OCI-LY7 (cell line): ENCODE measurements around the gene TBC1D17. TPM values are rescaled to one million over a fixed set of nuclear protein-coding genes. Genes with fewer than 3 reads are reported as not detected.
A peak's percentile ranks its signal among the peaks of the same experiment; 100 is the strongest.

ENCODE experiments used
- BruUV-seq: library from RNA; stranded (reverse); fragments of 400-500 nt; replicated peaks from 2 replicates; lab custom pipeline; 2021; lab: Mats Ljungman, UMichigan
- CTCF ChIA-PET: fragments of 300-600 bp; sonication (Branson Sonifier 250); formaldehyde crosslinking; loops from one replicate; lab custom pipeline; 2022; ENCODE audit warnings: antibody characterized with exemption; ENCODE audit not compliant: unreplicated experiment; lab: Charles Lee
- POLR2A ChIA-PET: fragments of 300-600 bp; sonication (Branson Sonifier 250); formaldehyde crosslinking; loops from one replicate; lab custom pipeline; 2022; ENCODE audit warnings: antibody characterized with exemption; lab: Charles Lee
- DNase-seq: peaks from one replicate; pipeline ENCODE4 v3.0.0-alpha.2; 2015; ENCODE audit warnings: low spot score
- H2AFZ ChIP-seq: fragments of 200-600 bp; sonication (generic), shearing (Covaris generic); 2 replicates; pipeline ENCODE4 v1.6.1; 2014; ENCODE audit warnings: mild to moderate bottlenecking, antibody characterized with exemption, low read length, moderate library complexity
- H3K27ac ChIP-seq: fragments of 200-600 bp; sonication (generic); 2 replicates; pipeline ENCODE4 v1.5.1; 2014; ENCODE audit warnings: mixed run types, low read depth, mild to moderate bottlenecking, moderate library complexity, low read length, inconsistent platforms; ENCODE audit not compliant: poor library complexity, severe bottlenecking
- H3K36me3 ChIP-seq: fragments of 200-600 bp; sonication (generic); 2 replicates; pipeline ENCODE4 v1.6.1; 2014; ENCODE audit warnings: mild to moderate bottlenecking, antibody characterized with exemption, low read length, moderate library complexity, mixed read lengths; ENCODE audit not compliant: insufficient read depth
- H3K4me1 ChIP-seq: fragments of 200-600 bp; sonication (generic); 2 replicates; pipeline ENCODE4 v1.5.1; 2014; ENCODE audit warnings: mild to moderate bottlenecking, low read length; ENCODE audit not compliant: insufficient read depth, poor library complexity, severe bottlenecking
- H3K4me2 ChIP-seq: fragments of 200-600 bp; sonication (generic); 2 replicates; pipeline ENCODE4 v1.6.1; 2014; ENCODE audit warnings: mild to moderate bottlenecking, low read length
- H3K4me3 ChIP-seq: fragments of 200-600 bp; sonication (generic); 2 replicates; pipeline ENCODE4 v1.5.1; 2014; ENCODE audit warnings: mild to moderate bottlenecking, low read depth, low read length; ENCODE audit not compliant: poor library complexity, severe bottlenecking
- H3K79me2 ChIP-seq: fragments of 200-600 bp; sonication (generic); 2 replicates; pipeline ENCODE4 v1.6.1; 2016; ENCODE audit warnings: low read depth, mild to moderate bottlenecking, low read length, moderate library complexity, mixed read lengths; ENCODE audit not compliant: insufficient read depth
- H3K9me2 ChIP-seq: fragments of 200-600 bp; sonication (generic); 2 replicates; pipeline ENCODE4 v1.6.1; 2016; ENCODE audit warnings: mild to moderate bottlenecking, low read length, mixed read lengths; ENCODE audit not compliant: insufficient read depth
- H3K9me3 ChIP-seq: fragments of 200-600 bp; sonication (generic); 2 replicates; pipeline ENCODE4 v1.6.1; 2014; ENCODE audit warnings: mild to moderate bottlenecking, mixed run types, low read length, mixed read lengths
- H4K20me1 ChIP-seq: fragments of 200-600 bp; sonication (generic); 2 replicates; pipeline ENCODE4 v1.6.1; 2014; ENCODE audit warnings: mild to moderate bottlenecking, antibody characterized with exemption, low read length, moderate library complexity, mixed read lengths; ENCODE audit not compliant: insufficient read depth
- EZH2phosphoT487 ChIP-seq: fragments of 200-600 bp; sonication (generic); IDR thresholded peaks from 2 replicates; pipeline ENCODE4 v1.6.1; 2018; ENCODE audit warnings: low read depth, borderline replicate concordance, mild to moderate bottlenecking, mixed run types, antibody characterized with exemption, low read length, moderate library complexity, mixed read lengths
- intact Hi-C: fragments of 100-400 bp; cut with micrococcal nuclease; formaldehyde crosslinking; loops from one replicate; pipeline ENCODE4 v1.10.0; 2022; ENCODE audit not compliant: unreplicated experiment
- total RNA-seq, 2 experiments: library from RNA; depleted of rRNA in 1 of 2; stranded (reverse); fragments of >200 nt in 1 of 2; shearing (Covaris generic) in 1 of 2; gene quantifications; 2 replicates each; pipeline ENCODE4 v1.2.3, GENCODE V29; 2014 to 2022
- TF ChIP-seq, protein P1 (sequence below): fragments of 200-600 bp; sonication (generic); conservative IDR thresholded peaks from 2 replicates; pipeline ENCODE4 v1.5.1; 2014; ENCODE audit warnings: mild to moderate bottlenecking, antibody characterized with exemption, low read length, moderate library complexity, mixed read lengths

The TBC1D17 gene
- total RNA-seq, 2 experiments from 2014 or later: 8.0 to 24.0 TPM

DNA sequence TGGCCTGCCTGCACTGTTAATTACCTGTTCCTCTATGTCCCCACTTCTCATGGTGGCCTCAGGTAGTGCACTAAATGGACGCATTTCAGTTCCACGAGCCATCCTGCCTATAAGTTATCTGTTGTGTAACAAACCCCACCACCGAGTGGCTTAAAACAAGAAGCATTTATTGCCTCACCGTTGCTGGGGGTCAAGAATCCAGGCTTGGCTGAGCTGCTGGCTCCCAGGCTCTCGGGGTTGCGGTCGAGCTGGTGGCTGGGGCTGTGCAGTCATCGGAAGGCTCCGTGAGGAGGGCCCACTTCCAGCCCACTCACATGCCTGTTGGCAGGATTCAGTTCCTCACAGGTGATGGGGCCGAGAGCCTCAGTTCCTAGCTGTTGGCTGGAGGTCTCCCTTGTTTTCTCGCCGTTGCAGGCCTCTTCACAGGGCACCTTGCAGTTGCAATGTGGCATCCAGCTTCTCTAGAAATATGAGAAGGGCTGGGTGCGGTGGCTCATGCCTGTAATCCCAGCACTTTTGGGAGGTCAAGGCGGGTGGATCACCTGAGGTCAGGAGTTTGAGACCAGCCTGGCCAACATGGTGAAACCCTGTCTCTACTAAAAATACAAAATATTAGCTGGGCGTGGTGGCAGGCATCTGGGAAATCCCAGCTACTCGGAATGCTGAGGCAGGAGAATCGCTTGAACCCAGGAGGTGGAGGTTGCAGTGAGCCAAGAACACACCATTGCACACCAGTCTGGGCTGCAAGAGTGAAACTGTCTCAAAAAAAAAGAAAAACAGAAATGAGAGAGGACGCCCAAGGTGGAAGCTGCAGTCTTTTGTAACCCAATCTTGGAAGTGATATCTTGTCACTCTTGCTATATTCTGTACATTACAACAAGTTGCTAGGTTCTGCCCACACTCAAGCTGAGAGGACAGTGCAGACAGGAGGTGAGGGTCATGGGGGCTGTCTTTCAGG is 33.1 kb upstream of the TBC1D17 start:
- Histone ChIP-seq H3K4me3 (no peak overlapping the region), H2AFZ (no peak overlapping the region), H3K4me1 (peaks cover 12% of the 10 kb centered on the region), H3K9me2 (no peaks in the 10 kb centered on the region), H3K4me2 (no peak overlapping the region), H3K79me2 (no peaks in the 10 kb centered on the region), H4K20me1 (no peaks in the 10 kb centered on the region), H3K9me3 (no peaks in the 10 kb centered on the region), H3K27ac (no peak overlapping the region), H3K36me3 (peaks cover 29% of the 10 kb centered on the region)
- BruUV-seq: no TSS peak
- TF ChIP-seq EZH2phosphoT487: no peak
- TF ChIP-seq, protein P1, sequence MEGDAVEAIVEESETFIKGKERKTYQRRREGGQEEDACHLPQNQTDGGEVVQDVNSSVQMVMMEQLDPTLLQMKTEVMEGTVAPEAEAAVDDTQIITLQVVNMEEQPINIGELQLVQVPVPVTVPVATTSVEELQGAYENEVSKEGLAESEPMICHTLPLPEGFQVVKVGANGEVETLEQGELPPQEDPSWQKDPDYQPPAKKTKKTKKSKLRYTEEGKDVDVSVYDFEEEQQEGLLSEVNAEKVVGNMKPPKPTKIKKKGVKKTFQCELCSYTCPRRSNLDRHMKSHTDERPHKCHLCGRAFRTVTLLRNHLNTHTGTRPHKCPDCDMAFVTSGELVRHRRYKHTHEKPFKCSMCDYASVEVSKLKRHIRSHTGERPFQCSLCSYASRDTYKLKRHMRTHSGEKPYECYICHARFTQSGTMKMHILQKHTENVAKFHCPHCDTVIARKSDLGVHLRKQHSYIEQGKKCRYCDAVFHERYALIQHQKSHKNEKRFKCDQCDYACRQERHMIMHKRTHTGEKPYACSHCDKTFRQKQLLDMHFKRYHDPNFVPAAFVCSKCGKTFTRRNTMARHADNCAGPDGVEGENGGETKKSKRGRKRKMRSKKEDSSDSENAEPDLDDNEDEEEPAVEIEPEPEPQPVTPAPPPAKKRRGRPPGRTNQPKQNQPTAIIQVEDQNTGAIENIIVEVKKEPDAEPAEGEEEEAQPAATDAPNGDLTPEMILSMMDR: no peak
- CTCF ChIA-PET: no interaction called here
- intact Hi-C loops: no loop called here
- POLR2A ChIA-PET: interaction anchor here (0.7 kb wide), 1 partner anchor 18 kb away, joined by 3 read pairs; no protein-coding TSS in a partner anchor
- no peak for DNase-seq

DNA sequence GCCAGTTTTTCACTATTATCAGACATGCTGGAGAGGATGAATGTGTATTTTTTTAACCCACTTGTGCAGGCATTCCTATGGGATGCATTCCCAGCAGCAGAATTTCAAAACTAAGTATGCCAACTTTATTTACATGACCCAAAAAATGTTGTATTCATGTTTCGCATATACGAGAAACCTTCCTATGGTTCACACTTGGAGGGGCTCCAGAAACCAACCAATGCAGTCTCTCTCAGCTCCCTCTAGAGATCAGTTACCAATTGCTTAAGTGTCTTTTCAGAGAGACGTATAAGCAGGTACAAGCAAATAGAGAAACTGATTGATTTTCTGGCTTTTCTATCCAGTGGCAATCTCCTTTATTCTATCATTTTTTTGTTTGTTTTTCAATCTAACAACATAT is 32.1 kb upstream of the TBC1D17 start:
- H3K4me3 ChIP-seq: no peak overlapping the region
- H3K36me3 ChIP-seq: peaks cover 21% of the 10 kb centered on the region
- no peak overlapping the region for H3K27ac ChIP-seq
- ChIA-PET POLR2A (no interaction called here), CTCF (no interaction called here)
- no peak overlapping the region for H2AFZ ChIP-seq
- peaks cover 19% of the 10 kb centered on the region for H3K4me1 ChIP-seq
- TF ChIP-seq, protein P1: peak; percentile 47
- no peak for TF ChIP-seq EZH2phosphoT487
- H3K9me3 ChIP-seq: no peaks in the 10 kb centered on the region
- BruUV-seq: no TSS peak
- H4K20me1 ChIP-seq: no peaks in the 10 kb centered on the region
- H3K9me2 ChIP-seq: no peaks in the 10 kb centered on the region
- DNase-seq: no peak
- no peak overlapping the region for H3K4me2 ChIP-seq
- H3K79me2 ChIP-seq: no peaks in the 10 kb centered on the region
- intact Hi-C loops: no loop called here

DNA sequence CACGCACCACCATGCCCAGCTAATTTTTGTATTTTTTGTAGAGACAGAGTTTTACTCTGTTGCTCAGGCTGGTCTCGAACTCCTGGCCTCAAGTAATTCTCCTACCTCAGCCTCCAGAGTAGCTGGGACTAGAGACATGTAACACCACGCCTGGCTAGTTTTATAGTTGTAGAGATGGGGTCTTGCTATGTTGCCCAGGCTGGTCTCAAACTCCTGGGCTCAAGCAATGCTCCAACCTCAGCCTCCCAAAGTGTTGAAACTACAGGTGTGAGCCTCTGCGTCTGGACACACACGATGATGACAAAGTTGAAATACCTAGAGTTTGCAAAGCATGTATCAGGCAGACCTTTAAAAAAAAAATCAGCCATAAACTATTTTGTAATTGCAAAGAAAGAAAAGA is 31.1 kb upstream of the TBC1D17 start:
- no peak overlapping the region for H3K4me3 ChIP-seq
- H3K4me2 ChIP-seq: no peak overlapping the region
- peaks cover 19% of the 10 kb centered on the region for H3K4me1 ChIP-seq
- TF ChIP-seq, protein P1: no peak
- no peak for TF ChIP-seq EZH2phosphoT487
- no peak overlapping the region for H2AFZ ChIP-seq
- H3K9me3 ChIP-seq: no peaks in the 10 kb centered on the region
- no TSS peak for BruUV-seq
- POLR2A ChIA-PET: no interaction called here
- CTCF ChIA-PET: no interaction called here
- no peaks in the 10 kb centered on the region for H3K9me2 ChIP-seq
- no peak for DNase-seq
- no peaks in the 10 kb centered on the region for H3K79me2 ChIP-seq
- no peak overlapping the region for H3K27ac ChIP-seq
- peaks cover 11% of the 10 kb centered on the region; the same call in 1 of the 2 replicates for H3K36me3 ChIP-seq
- intact Hi-C loops: no loop called here
- H4K20me1 ChIP-seq: no peaks in the 10 kb centered on the region
